Measurements from ENCODE around the gene COMMD10.

The COMMD10 gene

DNA sequence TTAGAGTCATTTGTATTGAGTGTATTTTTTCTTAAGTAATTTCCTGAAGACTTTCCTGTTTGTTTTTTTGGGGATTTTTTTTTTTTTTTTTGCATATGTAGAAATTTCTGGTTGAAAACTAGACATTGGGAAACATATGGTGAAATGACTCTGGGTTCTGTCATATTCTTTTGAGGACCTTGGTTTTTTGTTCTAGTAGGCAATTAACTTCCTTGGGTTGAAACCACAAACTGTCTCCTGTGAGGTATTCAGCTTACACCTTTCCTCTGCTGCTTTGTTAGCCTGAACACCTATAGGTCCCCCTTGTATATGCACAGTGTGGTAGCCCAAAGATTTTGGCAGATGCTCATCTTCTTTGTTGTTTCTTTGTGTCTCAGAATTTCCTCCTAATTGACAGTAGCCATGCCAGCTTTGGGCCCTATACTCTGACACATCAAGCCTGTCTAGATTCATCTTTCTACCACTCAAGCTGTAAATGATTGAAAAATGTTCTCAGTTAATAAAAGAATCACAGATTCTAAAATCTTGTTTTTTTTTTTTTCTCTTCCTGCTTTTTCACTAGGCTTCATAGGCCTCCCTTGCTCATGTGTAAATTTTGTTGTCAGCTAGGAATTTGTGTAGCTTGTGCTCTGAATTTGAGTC lies 140.6 kb downstream of the COMMD10 start:
- no peak for DNase-seq (ENCODE audit: low spot score)

DNA sequence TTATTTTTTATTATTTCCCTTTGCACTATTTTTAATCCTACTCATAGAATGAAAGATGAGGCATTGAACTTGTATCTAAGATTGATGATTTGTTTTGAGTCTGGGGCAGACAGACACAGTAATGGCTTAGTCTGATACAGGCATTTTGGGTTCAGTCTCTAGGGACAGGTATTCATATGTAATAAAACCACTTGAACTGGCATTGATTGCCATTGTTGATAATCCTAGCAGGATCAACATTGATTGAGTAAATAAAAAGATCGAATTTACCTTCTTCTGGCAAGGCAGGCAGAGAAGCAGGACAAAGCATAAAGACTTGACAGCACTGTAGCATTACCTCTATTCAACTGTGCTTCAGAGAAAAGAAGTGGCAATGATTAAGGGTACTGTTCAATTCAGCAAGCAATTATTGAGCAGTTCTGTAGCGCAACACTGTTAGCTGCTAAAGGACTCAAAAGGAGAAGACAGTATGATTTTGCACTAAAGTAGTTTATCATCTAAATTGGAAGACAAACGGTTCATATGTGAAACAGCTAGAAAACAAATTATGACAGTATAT lies 144.4 kb downstream of the COMMD10 start:
- no peak for DNase-seq (ENCODE audit: low spot score)

DNA sequence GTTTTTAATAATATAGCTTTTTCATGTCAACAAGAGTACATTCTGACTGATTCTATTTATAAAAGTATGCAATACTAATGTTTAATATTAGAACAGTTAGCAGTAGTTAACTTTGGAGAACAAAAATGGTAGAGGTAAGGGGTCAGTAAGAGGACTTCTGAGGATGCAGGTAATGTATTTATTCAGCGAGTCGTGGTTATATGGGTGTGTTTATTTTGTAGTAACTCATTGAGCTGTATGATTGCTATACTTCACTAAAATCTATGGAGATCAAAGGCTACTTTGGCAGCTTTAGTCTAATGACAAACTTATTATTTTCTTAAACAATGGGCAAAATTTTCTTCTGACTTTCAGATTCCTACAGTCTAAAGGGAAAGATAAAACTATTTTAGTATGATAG lies 146.5 kb downstream of the COMMD10 start:
- DNase-seq (ENCODE audit: low spot score), result no peak

DNA sequence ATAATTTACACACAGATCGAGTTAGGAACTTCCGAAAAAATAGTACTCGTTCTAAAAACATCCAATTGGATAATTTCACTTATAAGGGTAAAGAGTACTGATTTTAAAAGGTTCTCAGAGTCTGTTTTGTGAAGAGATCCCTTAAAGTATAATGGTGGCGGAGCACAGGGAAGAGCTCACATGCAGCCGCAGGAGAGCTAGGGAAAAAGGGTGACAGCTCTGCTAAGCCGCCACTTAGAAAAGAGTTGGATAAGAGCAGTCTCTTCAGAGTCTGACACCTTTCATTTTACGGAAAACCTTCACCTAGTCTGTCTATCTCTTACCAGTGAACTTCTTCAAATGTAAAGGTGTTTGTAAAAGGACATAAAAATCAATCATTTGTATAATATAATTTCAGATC lies 149.9 kb downstream of the COMMD10 start:
- DNase-seq (ENCODE audit: low spot score), result no peak

DNA sequence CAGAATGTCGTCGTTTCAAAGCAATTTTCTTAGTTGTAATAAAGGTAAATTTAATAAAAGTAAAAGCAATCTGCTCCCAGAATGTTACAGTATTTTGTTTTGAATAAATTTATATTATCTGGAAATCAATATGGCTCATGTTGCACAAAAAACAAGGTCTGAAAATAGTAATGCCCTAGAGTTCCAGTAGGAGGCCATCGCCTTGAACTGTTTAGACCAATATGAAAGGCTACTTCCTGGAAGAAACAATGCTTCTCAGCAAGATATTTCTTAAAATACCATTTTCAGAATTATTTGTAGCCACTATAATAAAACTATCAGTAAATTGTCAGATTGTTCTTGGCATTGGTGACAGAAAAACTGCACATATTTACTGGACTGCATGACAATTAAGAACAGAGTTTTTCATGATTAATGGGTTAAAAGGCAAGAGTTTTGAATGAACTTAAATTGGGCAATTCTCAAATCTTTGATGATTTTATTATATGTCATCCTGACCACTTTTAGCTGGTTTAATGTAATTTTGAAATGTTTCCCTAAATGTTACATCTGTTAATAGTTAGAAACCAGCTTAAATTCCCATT lies 153.2 kb downstream of the COMMD10 start:
- DNase-seq (ENCODE audit: low spot score), result no peak

DNA sequence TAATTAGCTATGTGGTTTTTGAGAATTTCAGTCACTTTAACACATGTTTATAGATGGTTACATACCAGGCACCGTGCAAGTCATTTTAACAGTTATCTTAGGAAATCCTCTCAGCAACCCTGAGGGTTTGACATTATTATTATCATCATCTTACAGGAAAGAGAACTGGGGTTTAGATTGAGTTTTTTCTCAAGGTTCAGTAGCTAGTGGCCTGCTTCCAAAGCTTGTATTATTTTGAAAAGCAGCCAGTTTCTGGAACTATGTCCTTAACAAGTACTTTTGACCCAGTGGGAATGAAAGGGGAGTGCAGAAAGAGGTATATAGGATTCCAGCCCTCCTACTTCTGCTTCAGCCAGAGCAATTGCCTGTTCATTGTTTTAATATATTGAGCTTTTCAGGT lies 157.5 kb downstream of the COMMD10 start:
- DNase-seq (ENCODE audit: low spot score), result no peak

DNA sequence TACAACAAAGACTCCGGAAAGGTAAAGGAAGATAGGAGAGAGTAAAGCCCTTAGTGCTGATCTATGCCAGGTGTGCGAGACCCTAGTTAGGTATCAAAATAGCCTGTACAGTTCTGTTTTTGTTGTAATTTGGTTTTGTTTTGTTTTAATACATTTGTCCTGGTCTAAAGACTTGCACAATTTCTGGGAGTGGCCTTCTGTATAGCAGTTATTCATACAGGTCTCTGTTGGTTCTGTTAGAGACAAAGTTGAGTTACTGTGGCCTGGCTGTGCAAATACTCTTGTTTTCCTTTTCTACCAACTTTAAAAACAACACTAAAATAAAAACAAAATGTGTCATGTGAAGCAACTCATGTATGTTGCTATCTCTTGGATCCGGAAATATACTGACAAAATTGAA lies 163.6 kb downstream of the COMMD10 start:
- DNase-seq (ENCODE audit: low spot score), result no peak

DNA sequence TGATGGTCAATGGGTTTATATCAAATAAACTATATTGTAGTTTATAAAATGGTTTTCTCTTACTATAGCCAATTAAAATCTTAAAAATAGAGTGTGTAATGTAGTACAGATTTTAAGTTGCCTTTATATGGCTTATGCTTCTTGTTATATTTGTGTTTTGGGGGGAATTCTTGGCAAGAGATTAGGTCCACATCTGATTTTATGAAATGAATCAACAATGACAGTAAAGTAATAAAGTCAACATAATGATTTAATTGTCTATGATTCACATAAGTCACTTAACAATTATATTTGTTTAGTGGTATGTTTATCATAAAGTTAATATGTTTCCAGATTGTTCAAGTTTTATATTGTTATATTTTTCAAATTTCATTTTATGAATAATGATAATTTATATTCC lies 164.8 kb downstream of the COMMD10 start:
- DNase-seq (ENCODE audit: low spot score), result no peak

DNA sequence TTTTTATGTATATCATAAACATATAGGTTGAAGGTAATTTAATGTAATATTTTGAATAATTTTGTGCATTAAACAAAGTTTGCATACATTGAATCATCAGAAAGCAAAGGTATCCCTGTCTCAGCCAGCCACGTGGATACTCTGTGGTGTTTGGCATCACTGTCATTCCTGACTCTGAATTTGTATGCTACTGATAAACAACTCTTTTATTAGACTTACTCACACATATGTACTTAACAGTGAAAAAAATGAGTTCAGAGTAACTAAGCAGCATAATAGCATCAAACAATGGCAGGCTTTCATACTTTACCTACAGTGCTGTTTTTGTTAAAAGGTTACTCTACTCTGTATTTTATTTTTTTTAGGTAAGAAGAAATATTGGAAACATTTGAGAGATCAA lies 171.9 kb downstream of the COMMD10 start:
- DNase-seq (ENCODE audit: low spot score), result no peak

DNA sequence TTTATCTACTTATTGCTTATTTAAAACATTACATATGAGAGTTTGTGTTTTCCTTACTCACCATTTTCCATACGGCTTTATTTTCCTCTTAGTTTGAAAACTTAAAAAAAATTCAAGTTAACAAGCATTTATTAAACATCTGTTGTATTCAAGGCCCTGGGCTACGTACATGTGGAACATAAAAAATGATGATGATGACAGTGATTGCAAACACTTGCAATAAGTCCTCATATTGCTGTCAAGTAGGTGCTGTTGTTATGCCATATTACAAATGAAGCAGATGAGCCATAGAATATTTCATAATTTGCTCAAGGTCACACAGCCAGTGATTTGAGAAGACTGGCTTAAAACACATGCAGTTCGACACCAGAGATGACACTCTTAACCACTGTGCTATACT lies 180.6 kb downstream of the COMMD10 start:
- no peak for DNase-seq (ENCODE audit: low spot score)

DNA sequence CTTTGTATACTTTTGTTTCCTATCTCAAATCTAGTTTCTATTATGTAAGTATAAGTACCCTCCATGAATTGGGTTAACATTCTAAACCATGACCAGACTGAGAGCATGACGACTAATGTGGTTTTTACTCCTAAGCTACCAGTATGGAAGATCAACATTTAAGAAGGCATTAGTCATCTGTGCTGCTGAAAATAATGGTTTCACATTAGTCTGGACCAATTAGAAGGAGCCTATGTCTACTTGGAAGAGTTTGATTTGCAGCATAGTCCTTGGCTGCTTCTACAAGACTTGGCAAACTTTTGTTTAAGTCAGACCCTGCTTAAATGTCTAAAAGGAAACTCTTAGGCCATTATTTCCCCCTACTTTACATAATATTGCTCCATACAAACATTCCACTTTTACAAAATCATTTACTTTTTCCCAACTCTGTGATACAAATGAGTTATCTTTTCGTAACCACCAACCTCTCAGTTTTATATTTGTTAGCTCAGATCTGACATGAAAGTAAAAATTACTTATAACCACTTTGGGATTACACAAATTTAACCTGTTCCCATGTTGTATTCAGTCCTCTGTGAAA lies 186.7 kb downstream of the COMMD10 start:
- DNase-seq (ENCODE audit: low spot score), result no peak

DNA sequence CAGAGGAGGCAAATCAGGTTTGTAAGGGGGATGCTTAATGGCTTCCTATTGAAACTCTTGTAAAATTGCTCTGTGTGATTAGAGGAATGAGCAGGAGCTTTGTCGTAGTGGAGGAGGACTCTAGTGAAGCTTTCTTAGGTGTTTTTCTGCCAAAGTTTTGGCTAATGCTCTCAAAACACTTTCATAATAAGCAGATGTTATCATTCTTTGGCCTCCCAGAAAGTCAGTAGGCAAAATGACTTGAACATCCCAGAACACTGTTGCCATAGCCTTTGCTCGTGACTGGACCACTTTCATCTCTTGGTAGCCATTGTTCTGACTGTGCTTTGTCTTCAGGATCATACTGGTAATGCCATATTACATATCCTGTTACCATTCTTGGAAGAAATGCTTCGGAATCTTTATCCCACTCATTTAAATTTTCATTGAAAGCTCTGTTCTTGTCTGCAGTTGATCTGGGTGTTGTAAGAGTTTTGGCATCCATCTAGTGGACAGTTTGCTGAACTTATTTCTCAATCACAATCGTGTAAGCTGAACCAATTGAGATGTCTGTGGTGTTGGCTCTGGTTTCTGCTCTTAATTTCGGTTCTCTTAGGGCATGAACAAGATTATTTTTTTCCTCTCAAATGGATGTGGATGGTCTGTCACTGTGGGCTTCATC lies 187.6 kb downstream of the COMMD10 start:
- no peak for DNase-seq (ENCODE audit: low spot score)

DNA sequence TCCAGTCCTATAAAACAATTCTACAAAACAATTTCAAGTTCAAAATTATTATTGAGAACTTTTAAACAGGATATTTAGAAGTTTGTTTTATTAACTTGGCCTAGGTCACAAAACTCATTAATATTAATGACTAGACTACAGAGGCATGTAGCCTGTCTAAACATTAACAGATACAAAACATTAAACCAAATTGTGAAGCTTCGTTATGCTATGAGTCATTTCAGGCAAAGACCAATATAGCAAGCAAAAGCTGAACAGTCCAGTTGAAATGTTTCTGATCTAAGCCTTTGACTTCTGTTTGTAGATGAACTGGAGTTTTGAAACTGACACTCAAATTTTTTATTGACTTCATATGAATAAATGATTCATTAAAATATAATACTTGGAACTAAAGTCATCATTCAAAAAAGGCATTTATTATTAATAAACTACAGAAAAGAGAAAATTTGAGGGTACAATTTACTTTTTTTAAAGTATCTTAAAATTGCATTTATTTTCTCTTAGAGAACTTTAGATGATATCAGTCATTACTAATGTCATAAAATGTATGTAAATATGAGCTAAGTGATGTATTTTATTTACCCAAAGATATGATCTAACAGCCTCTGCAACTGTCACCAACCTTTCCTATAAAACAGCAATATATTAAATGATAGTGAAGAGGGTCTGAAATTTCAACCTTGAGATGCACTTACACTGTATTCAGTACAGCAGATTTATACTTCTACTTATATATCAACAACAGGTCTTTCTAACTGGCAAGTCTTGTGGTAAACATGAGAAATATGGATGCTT lies 188.8 kb downstream of the COMMD10 start:
- DNase-seq (ENCODE audit: low spot score), result no peak

DNA sequence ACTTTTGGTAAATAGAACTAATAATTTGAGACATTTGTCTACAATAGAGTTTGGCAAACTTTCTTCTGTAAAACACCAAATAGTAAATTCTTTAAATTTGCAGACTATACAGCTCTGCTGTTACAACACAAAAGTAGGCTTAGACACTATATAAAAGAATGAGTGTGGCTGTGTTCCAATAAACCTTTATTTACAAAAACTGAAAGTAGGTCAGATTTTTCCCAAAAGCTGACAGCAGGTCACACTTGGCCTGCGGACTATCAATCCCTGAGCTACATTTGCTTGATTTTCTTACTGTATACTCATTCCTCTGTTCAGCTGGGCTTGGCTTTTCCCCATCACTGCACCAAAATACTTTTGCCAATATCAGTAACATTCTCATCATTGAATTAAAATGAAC lies 189.4 kb downstream of the COMMD10 start:
- no peak for DNase-seq (ENCODE audit: low spot score)

DNA sequence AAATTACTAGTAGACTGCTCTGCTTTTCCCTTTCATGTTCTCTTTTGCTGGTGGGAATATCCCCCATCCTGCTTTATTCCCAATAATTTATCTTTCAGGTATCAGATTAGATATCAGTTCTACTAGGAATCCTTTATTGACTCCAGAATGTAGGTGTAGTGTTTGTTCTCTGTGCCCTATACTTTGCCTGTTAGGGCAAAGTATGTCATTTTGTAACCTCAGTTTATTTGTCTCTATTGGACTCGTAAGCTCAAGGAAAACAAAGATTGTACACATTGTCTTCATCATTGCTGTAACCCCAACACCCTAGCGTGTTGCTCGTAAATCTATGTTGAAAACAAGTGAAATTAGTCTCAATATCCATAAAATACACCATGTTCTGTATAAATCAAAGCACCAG lies 190.5 kb downstream of the COMMD10 start:
- no peak for DNase-seq (ENCODE audit: low spot score)

DNA sequence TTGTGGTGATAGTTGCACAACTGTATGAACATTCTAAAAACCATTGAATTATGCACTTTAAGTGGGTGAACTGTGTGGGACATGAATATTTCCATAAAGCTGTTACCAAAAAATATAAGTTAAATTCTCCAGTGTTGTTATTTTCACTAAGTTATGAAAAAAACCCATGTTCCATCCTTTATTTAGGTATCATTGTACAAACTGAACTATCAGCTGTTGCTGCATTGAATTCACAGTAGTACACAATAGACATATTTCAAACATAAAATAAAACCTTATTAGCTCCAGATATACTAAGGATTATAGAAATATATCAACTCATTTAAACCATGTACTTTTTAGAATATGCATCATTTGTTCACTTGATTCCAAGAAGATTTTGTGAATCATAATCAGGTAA lies 192.1 kb downstream of the COMMD10 start:
- no peak for DNase-seq (ENCODE audit: low spot score)

DNA sequence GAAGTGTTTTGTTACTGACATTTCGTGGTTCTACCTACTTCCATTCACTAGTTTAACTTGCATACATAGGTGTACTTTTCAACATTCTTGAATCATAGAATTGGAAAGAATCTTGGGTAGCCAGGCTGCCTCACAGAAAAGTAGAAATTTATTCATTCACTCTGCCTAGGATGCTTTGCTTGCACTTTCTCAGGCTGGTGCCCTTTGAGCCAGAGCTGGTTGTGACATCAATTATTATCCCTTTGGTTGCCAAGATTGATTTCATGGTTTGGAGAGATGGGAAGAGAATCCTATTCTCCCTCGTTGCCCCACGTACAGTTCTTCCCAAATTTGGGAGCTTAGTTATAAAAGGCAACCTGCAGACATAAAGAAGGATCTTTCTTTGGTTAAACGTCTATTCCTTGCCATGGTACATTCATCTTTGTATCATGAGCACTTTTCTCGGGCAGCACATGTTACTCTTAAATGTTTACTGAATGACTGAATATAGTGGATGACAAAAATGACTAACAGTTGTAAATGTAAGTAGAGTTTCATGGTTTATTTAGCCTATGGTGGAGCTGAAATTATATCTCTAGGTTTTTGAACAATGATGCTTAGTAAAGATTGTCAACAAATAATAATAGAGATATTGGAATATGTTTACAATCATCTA lies 195.5 kb downstream of the COMMD10 start:
- DNase-seq (ENCODE audit: low spot score), result no peak

DNA sequence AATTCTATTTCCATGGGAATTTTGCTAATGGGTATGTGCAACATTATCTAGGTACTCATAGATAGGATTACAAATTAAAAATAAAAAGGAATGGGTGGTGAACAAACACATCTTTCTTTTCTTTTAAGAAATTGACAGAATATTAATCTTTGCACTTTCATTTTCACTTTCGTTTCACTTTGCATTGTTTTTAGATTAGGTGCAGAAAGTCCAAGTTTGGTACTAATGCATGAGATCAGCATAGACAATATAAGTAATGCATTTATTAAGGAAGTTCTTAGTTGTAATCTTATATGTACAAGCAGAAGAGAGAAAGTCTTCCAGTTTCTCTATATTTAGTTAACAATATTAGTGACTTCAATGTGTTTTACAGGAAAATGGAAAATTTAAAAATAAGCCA lies 196.5 kb downstream of the COMMD10 start:
- DNase-seq (ENCODE audit: low spot score), result no peak

DNA sequence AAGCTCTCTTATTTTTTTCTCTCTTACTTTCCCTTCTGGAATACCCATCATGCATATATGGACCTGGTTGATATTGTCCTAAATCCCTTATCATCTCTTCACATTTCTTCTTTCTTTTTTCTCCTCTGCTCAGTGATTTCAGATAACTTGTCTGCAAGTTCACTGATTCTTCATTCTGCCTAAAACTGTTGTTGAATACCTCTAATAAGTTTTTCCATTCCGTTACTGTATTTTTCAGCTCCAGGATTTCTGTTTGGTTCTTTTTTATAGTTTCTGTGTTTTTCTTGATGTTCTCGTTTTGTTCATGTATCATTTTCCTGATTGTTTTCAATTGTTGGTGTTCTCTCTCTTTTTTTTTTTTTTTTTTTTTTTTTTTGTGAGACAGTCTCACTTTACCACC lies 203.7 kb downstream of the COMMD10 start:
- no peak for DNase-seq (ENCODE audit: low spot score)

DNA sequence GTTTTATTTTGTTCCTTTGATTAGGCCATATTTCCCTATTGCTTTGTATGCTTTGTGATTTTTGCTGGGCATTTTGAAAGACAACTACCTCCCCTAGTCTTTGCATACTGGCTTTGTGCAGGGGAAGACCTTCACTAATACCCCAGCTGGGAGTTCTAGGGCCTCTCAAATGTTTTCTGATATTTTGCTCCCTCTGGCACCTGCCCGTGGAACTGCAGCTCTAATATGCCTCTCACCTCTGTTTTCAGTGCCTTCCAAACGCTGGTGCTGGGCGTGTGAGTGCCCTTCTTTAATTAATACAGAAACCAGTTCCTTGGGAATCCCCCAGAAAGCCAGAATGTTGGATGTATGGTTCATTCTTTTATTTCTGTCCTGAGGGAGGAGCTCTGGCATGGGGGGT lies 204.5 kb downstream of the COMMD10 start:
- no peak for DNase-seq (ENCODE audit: low spot score)

DNA sequence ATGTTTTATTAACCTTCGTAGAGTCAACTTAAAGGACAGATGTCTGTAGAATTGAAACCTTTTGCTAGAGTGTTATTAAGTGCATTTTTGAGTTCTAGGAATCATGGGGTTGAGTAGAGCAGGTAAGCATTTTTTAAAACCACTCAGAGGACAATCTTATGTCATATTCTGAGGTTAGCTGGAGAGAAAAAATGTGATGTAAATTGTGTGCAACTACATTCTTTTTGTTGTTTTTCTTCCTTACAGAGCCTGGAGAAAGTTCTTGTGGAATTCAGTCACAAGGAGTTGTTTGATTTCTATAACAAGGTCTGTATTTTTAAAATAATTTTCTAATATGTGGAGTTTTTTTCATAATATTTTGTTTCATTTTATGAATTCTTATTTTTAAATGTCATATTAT lies 206.4 kb downstream of the COMMD10 start:
- DNase-seq (ENCODE audit: low spot score), result no peak

DNA sequence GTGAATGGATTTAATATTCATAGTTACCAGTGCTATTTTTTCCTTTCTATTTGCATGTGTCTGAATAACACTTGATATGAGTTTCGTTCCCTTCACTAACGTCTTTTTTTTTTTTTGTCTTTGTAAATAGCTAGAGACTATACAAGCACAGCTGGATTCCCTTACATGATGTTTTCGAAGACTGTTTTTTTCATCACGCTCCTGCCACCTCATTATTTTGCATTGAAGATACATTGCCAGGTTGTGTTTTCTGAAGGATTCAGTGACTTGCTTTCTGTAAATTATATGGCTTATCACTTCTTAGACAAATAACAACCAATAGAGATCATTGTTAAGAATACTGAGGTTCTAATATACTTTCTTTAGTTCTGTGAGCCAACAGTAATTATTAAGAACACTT lies 207.5 kb downstream of the COMMD10 start:
- no peak for DNase-seq (ENCODE audit: low spot score)
